Erythroblast (primary cell): ENCODE results near the gene DIPK1C.

Experiments
- GATA1 ChIP-seq: IDR thresholded peaks from 2 replicates; pipeline ENCODE4 v1.6.1; 2011; ENCODE audit warnings: low read depth, mild to moderate bottlenecking, control low read depth, low read length, moderate library complexity
- POLR2A ChIP-seq: IDR thresholded peaks from 2 replicates; pipeline ENCODE4 v1.6.1; 2011; ENCODE audit warnings: mild to moderate bottlenecking, low read length

- TF ChIP-seq POLR2A (no peak), GATA1 (no peak)
Measured at GRCh38 chr18:74410441-74410992, 46.6 kb downstream of the DIPK1C start.
